ENCODE results near the gene GDNF.

The GDNF gene

DNA sequence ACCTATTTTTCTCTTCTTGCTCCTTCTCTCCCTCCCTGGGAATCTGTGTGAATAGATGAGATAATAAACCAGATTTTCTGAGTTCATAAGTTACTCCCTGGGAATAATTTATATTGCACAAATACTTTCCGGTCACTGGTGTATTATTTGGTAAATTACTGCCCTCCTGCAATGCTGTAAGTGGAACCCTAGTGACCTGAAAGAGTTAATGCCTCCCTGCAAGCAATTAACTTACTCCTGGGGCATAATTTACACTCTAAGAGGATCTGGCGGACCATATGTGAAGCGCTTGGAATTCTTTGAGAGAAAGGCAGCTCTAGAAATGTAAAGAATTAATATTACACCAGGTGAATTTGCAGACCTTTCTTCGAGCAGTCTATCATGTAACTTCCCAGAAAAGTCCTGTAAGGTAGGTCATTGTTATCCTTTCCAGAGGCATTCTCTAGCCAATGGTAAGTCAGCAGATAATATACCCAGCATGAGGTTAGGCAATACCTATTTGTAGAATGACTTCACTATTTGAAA, 7.0 kb upstream of the GDNF start:
- no peak for DNase-seq (ENCODE audit: low spot score)

DNA sequence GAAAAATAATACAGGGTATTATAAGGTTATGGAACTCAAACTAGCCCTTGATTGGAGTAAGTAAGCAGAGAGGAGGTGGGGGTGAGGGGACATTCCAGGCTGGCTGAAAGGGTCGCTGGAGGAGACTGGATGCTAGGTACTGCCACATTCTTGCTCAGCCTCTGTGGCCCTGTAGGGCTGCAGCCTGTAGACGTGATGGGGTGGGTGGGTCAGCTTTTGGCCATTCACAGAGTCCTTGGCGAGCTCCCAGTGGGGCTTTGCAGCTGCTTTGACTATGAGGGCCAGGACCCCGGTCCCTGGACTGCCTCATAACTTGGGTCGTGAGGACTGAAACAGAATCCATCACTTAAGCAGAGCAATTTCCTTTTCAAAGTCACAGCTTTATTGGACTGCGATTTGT, 4.2 kb upstream of the GDNF start:
- peak; percentile 18 for DNase-seq (ENCODE audit: low spot score)

DNA sequence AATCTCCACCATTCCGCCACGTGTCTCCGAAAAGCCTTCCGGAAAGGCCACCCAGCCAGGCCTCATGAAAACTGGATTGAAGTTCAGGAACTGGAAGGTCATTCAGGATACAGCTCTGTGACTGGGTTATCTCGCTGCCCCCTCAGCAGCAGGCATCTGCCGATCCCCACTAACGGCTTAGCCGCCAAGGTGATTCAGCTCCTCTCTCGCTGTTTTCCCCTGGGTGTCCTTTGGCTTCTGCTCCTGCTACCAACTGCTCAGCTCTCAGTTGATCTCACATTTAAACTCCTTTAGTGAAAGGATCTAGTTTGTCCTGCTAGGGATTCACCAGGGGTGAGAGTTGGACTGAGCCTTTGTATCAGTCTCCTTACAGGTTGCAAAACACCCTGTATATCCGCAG, 2.2 kb upstream of the GDNF start:
- no peak for DNase-seq (ENCODE audit: low spot score)

DNA sequence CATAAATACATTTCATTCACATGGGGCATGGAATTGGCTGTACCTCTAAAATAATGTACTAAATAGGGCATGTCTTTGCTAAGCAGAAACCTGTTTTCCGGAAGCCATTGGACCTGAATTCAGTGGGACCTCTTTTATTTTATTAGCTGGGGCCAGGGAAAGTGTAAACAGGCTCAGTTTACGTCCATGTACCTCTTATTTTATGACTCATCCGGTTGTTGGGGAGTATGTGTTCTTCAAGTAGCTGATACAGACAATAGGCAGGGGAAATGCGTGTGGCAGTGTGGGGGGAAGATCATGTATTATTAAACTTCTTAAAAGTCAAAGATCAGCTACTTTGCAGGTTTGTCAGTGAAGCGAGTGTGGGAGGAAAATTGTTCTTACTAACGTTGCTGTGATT, 1.4 kb upstream of the GDNF start:
- DNase-seq (ENCODE audit: low spot score) = no peak

DNA sequence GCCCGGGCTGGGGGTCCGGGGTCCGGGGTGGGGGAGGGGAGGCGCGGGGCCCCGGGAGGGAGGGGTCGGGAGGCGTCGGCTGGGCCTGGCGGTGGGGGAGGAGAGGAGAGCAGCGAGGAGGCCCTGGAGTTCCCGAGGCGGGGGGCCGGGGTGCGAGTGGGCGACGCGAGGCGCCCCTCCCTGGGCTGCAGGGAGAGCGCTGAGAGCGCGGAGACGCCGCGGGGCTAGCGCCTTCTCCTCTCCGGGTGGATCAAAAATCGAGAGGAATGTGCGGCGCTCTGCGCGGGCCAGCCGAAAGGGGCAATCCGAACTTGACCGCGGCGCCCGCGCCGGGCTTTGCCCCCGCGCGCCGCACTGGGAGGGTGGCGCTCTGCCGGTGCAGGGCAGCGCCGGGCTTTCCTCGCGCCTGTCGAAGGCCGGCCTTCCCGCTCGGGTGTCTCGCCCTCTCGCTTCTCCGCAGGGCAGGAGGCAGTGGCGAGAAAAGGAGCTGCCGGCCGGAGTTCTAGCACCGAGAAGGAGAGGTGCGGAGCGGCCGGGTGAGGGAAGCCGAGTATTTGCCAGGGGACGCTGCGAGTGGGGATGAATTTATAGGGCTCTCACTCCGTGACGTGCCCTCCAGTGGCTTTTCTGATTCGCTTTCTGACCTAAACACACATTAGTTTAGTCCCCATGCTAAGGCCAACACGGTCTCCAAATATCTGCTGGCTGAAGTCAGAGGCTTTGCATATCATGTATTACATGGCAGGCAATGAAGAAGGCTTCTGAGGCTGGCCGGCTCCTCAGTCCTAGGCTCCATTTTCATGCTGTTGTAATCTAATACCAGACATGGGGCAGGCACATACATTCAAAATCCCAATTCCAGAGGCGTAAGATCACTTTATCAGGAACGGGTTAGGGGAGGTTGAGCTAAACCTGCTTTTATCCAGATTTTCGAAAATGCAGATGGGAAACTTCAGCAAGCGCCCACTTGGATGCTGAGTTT, 503 bp upstream of the GDNF start:
- peak; percentile 62 for DNase-seq (ENCODE audit: low spot score)

DNA sequence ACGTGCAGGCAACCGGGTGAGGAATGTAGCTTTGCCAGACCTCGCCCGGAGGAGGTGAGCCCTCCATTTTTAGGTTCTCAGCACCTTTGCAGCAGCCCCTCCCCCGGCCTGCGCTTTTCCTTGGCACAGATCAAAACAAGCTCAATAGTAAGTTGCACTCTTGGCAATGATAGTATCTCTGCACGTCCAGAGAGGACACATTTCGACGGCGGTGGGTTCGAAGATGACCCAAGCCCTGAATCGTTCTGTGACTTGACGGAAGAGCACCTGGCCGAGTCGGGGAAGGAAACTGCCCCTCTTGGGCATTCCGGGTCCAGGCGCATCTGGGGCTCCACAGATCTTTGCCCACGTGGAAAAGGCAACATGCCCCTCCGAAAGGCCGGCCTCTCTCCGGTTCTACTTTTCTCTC, 904 bp downstream of the GDNF start:
- DNase-seq (ENCODE audit: low spot score) = no peak

DNA sequence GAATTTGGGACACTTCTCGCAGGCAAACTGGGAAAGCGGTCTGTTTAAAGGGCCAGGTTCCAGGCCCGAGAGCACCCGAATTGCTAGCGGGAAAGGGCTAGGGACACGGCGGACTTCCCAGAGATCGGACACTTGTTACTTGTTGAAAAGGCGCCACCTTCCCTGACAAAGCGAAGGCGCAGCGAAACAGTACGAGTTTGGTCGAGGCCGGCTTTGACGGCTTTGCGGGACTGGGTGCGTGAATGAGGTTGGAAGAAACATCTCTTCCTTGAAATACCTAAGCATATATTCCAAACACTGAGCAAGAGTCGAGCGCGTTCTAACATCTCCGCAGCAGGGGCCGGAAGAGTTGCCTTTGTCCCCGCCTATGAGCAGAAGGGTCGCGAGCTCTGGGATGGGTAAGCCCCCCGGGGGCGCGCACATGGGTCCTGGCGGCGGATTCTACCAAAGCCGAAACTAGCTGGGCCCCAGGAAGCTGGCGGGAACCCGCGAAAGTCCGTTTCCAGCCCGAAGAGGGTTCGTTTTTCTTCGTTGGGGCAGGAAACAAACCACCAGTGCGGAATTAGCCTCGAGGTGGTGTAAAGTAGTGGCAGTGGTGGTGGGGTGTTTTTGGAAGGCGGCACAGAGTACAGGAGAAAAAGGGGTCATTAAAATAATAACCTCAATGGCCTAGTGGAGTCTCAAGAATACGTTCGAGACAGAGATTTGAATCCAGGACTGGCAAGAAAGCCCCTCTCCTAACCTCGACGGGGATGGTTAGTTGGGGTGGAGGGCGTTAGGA, 1.5 kb downstream of the GDNF start:
- peak; percentile 29 for DNase-seq (ENCODE audit: low spot score)

DNA sequence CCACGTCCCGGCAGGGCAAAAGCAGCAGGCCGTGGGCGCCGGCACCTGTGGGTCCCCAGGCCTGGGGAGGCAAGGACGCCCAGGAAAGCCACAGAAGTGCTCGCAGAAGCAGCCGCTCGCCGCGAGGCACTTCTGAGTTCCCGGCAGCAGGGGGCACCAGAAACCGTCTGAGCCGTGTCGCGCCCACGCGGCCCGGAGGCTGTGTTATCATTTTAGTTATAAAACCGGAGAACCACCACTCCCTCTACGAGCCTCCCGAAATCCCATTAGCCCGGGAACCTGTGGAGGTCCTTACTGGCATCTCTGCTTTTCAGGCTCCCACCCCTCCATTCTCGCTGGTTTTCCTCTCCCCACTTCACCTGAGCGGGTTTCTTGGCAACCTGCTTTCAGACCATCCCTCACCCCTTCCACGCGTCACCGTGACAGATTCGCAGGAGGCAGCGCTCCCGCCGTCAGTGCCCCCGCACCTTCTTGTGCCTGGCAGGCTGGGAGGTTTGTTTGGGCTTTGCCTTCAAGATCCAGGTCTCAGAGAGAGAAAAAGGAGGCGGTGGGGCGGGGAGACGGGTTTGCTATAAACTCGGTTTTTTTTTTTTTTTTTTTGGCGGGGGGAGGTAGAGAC, 2.3 kb downstream of the GDNF start:
- DNase-seq (ENCODE audit: low spot score) = peak; percentile 68

DNA sequence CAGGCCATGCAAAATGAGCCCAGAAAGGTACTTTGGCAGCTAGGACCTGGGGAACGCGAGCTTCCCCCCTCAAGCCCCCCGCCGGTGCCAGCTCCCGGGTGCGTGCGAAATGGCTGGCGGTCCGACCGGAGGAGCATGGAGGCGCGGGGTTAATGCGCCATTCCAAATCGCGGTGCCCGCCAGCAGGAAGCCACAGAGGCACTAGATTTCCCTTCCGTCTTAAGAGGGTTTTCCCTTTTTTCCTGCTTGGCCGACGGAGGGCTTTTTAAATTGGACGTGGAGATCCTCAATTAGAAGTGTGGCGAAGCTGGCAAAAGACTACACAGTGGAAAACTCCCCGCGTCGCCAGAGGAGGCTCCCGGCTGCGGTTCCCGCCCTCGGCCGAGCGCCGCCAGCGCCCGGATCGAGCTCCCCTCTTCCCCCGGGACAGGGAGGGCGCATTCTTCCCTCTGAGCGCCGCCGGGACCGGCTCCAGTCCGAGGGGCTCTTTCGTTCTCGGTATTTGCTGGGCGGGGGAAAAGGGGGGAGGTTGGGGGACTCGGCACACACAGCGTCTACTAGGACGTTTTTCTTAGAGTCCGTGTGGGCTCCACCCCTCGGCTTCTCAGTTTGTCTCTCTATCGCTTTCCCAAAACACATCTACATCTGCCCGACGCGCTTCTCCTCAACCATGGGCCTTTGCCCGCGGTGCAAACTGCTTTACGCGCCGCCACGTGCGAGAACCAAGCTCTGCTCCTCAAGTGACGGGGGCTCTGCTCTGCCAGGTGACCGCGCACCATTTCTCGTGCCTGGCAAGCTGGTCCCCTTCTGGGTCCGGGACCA, 3.0 kb downstream of the GDNF start:
- DNase-seq (ENCODE audit: low spot score) = peak; percentile 59

DNA sequence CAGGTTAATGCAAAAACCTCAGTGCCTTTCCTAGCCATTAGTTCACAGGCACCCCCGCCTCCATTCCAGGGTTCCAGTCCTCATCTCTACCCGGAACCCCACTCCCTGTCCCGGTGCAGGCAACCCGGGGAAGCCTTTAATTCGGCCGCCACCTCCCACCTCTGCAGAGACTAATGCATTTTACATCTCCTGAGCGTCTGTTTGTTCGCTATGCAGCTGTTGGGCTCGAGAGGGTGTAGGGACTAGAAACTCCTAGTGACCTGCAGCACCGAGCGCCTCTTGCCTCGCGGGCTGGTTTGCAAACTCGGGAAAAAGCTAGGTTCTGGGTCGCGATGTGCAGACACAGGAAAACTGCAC, 3.6 kb downstream of the GDNF start:
- no peak for DNase-seq (ENCODE audit: low spot score)

DNA sequence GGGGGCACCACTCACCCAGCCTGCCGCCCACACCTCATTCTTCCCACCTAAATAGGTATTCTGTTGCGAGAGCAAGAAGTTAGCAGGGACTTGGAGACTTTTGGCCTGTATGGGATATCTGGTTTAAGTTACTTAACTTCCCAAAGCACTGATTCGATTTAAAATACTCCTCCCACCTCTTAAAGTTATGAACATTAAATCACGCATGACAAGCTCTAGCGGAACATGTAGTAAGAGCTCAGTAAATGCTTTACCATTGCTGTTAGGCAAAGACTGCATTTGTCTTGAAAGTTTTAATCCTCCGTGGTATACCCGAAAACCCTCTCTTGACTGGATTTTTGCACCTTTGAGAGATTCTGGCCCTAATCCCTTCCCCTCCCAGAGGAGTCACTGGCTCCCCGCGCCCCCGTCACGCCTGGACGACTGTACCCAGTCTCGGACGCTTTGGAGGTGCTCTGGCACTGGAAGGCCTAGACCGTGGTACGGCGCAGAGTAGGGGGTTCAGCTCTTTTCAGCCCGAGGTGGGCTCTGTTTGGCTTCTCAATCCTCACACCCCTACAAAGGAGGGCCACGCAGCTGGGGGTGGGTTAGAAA, 4.4 kb downstream of the GDNF start:
- DNase-seq (ENCODE audit: low spot score) = no peak

DNA sequence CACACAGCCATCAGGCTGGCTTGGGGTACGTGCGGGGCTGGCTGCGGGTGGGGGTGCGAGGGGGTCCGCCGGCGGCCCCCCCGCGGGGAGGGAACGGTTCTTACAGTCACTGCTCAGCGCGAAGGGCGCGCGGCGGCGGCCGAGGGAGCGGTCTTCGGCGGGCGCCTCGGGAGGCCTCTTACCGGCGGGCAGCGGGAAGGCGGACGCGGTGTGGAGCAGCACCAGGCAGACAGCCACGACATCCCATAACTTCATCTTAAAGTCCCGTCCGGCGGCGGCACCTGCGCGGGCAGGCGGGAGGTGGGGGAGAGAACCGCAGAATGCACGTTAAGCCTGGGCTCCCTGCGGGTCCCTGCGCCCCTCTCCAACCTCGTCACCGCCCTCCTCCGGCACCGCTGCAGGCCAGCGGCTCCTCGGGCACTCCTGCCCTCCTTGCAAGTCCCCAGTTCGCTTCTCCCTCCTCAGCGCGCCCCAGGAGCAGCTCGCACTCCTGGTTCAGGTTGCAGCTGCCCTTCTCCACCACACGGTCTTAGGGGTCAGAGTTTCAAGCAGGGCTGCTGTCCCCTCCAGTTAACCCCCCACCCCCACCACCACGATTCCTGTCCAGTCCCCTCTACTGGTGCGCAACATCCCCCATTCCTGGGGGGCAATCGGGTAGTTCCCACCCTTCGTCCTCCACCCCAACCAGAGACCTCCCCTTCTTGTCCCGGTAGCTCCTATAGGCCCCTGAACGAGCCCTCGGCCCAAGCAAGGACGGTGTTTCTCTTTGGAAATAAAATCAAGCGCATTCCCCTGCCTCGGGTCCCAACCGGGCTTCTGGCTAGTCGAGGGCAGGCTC, 5.1 kb downstream of the GDNF start:
- DNase-seq (ENCODE audit: low spot score) = peak; percentile 56

DNA sequence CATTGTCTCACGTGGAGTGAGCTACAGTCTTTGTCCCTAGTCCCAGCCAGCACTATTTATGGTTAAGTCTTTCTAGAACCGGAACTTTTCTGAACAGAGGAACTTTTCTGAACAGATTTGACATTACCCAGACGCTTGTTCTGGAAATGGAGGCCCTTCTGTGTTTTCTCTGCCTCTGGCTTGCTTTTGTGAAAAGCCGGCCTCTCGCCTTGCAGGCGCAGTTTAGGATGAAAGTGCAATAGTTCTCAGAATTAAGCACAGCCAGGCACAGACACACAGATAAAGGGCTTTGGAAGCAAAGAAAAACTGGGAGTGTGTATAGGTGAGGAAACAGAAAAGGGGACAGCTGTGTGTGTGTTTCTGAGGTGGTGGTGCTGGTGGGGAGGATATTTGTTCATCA, 5.9 kb downstream of the GDNF start:
- no peak for DNase-seq (ENCODE audit: low spot score)

DNA sequence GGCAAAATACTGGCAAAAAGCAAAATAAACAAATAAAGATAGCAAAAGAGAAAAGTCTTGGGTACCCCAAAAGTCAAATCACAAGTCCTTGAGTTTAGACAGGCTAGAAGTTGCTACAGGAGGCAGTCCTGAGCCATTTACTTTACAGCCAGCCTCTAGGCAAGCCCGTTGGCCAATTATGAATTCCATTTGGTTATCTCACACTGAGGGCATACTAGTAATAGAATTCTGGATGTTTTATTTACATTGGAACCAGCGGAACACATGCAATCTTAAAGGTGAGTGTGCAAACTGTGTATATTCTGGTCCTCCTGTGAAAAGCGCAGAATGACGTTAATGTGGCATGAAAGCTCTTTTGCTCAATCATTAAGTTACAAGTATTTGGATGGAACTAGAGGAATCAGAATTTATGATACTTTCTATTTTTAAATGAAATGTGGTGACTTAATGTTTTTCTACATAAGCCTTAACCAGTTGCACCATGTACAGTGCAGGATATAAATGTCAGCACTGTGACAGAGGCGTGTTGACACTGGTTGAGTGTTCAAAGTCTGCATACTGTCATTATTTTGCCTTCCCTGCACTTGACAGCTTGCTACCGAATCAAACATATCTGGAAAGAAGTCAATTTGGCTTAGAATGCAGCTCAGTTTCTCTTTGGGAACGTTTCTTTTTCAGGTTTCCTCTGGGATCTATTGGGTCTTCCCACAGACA, 7.9 kb downstream of the GDNF start:
- DNase-seq (ENCODE audit: low spot score) = no peak

DNA sequence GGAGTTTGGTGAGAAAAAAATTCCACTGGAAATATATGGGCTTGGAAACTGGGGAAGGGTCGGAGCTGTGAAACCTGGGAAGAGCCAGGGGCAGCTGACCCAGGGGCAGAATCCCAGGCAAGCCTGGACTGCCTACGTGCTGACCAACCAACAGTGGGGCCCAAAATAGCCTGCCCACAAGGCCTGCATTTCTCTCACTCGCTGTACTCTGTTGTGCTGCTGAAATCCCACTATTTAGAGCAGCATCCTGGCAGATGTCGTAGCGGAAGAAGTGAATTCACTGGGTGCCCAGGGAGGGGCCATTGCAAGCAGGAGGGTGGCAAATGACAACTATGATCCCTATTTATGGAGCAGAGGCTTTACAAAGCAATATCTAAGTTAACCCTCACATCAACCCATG, 9.5 kb downstream of the GDNF start:
- no peak for DNase-seq (ENCODE audit: low spot score)

DNA sequence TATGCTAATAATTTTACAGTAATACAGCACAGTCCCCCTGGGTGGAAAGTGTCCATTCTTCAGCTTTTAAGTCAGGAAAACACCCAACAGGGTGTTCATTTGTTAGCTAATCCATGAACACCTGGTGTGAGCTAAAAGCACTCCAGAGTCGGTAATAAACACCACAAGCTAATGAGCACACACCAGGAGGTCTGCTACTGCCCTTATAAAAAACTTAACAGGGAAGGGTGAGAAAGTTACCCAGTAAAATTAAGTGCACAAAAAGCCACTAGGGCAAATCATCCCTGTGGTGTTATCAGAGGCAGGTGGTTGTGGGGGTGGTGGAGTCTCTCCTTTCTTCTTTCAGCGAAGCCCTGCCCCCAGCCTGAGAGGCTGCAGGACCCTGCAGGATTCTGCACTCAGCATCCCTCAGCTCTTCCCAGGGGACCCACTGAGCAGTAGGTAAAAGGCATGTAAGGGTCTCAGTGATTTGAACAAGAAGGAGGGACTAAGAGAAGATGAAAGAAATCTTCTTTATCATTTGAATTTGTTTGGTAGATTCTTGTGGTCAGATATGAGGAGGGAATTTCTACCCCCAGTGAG, 14.4 kb downstream of the GDNF start:
- DNase-seq (ENCODE audit: low spot score) = peak; percentile 25

DNA sequence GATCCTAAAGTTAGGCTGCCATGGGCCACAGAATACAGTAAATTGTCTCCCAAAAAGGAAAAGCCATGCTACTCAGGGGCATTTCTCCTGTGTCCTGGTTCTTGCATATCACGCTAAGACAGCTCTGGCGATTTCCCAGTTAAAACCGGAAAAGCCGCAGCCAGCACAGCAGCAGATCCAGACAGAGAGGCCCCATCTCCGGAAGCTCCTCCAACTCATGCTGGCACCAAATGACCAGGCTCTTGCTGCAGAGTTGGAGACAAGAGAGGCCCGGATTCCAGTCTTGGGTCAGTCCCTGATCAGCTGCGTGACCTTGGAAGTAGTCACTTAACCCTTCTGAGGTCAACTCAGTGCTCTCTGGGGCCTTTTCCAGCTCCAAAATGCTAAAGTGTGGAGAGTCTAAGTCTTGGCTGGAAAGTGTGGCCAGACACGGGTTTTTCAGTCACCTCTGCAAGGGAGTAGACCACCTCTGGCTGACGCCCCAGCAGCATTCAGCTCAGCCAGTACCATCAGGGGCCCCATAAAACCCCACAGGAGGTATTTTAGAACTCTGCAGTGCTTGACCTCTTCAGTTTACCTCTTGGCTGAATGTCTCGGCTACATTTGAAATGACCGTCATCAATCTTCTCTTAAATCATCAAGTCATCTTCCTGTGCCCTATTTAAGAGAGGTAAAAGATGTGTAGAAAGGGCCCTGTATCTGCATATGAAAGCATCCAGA, 16.2 kb downstream of the GDNF start:
- DNase-seq (ENCODE audit: low spot score) = no peak

DNA sequence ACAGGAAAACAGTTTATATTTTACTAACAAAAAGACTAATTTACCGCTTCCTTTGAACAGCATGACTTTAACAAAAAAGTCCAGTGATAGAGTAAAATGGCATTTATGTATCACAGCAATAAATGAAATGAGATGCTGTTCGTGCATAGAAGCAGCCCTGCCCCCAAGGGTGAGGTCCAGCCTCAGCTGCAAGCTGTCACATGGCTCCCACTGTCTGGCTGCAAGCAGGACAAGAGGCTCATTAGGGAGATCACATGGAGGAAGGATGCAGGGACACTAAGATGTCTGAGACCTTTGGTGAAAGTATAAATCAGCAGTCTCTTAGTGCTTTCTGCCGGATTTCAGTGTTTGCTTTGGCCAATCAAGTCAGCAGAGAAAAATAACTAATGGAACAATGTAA, 23.0 kb downstream of the GDNF start:
- no peak for DNase-seq (ENCODE audit: low spot score)

DNA sequence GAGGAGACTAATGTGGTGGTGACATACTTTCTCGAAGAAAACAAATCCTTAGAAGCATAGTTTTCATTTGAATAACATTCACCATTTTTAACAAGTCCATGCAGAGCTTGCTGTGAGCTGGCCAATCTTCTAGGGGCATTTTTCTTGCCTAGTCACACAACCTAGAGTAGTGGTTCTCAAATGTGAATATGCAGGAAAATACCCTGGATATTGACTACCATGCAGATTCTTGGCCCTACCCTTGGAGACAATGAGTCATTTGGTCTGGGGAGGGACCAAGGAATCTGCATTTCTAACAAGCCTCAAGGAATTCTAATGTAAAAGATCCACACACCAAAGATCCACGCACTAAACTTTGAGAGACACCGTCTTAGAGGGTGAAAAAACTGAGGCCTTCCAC, 23.5 kb downstream of the GDNF start:
- DNase-seq (ENCODE audit: low spot score) = no peak
